ENCODE data around the gene SPRR1A.

DNA sequence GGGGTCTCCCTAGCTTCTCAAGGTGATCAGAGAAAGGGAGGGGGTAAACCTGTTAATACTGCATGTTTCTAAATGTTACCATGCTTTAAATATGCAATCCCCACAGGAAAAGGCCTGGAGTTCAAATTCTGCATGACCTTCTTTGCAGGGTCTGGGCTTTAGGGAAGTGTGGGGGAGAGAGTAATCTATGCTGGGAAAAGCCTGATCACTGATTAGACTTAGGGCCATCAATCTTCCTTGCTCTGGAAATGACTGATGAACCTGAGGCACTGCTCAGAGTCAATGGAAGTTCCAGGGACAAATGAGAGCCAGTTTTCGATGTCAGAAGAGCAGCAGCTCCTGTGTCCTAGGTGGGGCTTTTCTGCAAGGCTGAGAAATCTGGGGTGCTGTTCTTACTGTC lies 3.2 kb upstream of the SPRR1A start:
- TF ChIP-seq JUND (IDR thresholded peaks at IDR 0.05; ENCODE audit: low read depth, low read length): no peak
- TF ChIP-seq SP1 (IDR thresholded peaks at IDR 0.05; ENCODE audit: low read depth, low read length): no peak
- no peak for TF ChIP-seq POLR2AphosphoS5 (IDR thresholded peaks at IDR 0.05; ENCODE audit: low read length)
- TF ChIP-seq TARDBP (IDR thresholded peaks at IDR 0.05; ENCODE audit: borderline replicate concordance): no peak
- no peak for TF ChIP-seq EZH2 (IDR thresholded peaks at IDR 0.05; ENCODE audit: borderline replicate concordance, control insufficient read depth, low read depth, low read length)
- TF ChIP-seq GABPA (IDR thresholded peaks at IDR 0.05; ENCODE audit: low read depth): no peak

All from GM12878 (cell line).